ENCODE measurements around the gene OSBPL9.

The OSBPL9 gene

DNA sequence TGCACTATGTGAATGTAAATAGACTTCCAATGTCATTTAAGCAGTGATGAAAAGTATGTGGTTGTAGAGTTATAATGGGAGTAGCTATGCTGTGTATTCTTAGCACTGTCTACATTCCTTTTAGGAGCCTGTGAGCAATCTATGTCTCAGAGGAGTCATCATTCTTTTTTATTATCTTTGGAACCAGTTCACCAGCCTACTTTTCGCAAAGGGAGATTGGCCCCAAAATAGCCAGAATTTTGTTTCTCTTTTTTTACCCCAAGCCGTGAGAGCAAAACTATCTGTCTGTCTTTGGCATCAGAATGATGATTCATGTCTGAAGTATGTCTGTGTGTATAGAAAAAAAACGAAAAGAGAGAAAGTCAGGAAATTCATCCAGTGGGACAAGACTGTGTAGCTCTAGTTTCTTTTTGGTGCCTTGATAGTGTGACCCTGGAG, 44.2 kb downstream of the OSBPL9 start:
- TF ChIP-seq, protein P1, sequence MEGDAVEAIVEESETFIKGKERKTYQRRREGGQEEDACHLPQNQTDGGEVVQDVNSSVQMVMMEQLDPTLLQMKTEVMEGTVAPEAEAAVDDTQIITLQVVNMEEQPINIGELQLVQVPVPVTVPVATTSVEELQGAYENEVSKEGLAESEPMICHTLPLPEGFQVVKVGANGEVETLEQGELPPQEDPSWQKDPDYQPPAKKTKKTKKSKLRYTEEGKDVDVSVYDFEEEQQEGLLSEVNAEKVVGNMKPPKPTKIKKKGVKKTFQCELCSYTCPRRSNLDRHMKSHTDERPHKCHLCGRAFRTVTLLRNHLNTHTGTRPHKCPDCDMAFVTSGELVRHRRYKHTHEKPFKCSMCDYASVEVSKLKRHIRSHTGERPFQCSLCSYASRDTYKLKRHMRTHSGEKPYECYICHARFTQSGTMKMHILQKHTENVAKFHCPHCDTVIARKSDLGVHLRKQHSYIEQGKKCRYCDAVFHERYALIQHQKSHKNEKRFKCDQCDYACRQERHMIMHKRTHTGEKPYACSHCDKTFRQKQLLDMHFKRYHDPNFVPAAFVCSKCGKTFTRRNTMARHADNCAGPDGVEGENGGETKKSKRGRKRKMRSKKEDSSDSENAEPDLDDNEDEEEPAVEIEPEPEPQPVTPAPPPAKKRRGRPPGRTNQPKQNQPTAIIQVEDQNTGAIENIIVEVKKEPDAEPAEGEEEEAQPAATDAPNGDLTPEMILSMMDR (IDR thresholded peaks at IDR 0.05), result no peak

DNA sequence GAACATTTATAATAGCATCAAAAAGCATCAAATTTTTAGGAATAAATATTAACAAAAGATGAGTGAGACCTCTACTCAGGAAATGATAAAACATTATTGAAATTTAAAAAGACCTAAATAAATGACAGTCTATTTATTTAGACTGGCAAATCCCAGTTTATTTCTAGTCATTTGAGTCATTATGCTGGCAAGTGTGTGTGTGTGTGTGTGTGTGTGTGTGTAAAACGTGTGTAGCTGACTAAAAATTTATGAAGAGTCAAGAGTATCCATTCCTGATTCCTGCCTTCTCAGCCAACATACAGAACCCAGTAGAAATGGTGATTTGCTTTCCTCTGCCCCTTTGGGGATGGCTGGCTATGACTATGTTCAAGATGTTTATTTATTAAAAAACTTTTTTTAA, 46.2 kb downstream of the OSBPL9 start:
- TF ChIP-seq, protein P1 (IDR thresholded peaks at IDR 0.05), result no peak

DNA sequence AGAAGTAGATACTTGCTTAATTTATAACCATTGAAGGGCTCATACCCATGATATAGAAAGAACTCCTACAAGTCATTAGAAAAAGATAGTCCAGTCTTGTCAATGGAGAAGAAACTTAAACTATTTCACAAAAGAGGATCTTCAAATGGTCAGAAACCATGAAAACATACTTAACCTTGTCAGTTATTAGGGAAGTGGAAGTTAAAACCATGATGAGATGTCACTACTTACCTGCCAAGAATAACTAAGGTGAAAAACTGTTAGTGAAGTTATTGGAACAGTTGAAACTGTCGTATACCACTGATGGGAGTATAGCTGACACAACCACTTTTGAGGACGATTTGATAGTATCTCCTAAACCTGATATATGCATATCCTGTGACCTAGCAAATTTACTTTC, 46.8 kb downstream of the OSBPL9 start:
- TF ChIP-seq, protein P1 (IDR thresholded peaks at IDR 0.05), result no peak

DNA sequence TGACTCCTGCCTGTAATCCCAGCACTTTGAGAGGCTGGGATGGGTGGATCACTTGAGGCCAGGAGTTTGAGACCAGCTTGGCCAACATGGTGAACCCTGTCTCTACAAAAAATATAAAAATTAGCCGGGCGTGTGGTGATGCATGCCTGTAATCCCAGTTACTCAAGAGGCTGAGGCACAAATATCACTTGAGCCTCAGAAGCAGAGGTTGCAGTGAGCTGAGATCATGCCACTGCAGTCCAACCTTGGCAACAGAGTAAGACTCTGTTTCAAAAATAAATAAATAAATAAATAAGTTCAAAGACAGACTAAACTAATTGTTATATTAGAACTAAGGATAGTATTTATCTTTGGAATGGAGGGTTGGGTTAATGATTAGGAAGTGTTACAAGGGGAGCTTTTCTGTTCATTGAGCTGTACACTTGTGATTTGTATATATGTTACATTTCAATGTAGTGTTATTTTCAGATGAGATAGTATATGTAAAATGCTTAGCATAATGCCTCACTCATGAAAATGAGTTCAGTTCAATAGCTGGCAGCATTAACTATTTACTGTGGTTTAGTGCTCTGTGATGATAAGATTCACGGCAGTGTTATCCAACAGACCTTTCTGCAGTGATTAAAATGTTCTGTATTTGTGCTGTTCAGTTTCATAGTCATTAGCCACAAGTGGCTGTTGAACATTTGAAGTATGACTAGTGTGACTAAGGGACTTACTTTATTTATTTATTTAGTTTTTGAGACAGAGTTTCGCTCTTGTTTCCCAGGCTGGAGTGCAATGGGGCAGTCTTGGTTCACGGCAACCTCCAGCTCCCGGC, 47.7 kb downstream of the OSBPL9 start:
- TF ChIP-seq, protein P1 (IDR thresholded peaks at IDR 0.05), result no peak

DNA sequence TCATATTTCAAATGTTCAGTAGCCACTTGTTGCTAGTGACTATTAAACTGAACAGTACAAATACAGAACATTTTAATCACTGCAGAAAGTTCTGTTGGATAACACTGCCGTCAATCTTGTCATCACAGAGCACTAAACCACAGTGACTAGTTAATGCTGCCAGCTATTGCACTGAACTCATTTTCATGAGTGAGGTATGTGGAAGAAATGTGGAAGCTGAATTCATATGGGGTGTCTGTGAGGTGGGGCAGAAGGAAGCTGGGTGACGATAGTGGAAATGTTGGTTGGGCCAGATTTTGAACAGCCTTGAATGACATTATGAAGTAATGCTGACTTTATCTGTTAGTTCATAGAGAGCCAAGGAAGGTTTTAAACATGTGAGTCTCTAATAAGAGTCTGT, 49.6 kb downstream of the OSBPL9 start:
- TF ChIP-seq, protein P1 (IDR thresholded peaks at IDR 0.05), result no peak

DNA sequence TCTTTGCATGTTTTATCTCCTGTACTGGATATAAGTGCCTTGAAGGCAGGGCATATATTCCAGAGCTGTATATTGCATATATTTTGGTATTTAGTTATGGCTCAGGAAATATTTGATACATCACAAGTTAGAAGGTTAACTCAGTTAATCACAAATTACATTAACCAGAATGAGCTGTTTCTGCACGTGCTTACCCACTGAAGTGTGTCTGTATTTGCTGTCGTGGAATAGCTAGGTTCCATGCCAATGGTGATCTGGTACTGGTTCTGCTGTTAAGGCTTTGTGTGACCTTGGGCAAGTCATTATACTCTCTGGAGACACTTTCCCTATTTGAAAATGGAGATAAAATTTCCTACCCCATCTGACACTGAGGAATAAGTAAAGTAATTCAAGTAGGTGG, 50.7 kb downstream of the OSBPL9 start:
- TF ChIP-seq, protein P1 (IDR thresholded peaks at IDR 0.05), result no peak

DNA sequence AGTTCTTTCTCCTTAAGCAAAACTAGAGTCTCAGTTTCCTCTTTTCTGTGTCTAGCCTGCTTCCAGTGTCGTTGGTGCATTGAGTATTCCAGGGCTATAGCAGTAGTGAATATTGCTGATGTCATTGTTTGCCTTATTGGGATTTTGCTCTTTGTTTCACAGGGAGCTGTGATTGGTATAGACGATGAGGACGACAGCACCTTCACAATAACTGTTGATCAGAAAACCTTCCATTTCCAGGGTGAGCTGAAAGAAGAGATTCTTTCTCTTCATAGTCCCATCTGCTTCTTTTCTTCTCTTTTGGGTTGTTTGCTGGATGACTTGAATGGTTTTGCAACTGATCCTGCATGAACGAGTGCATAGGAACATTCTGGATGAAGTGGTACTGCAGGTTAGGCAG, 52.4 kb downstream of the OSBPL9 start:
- TF ChIP-seq, protein P1 (IDR thresholded peaks at IDR 0.05), result no peak
